ENCODE results near the gene PDLIM3.

Gene PDLIM3

GRCh38 chr4:185510806-185511205, 24.5 kb downstream of the PDLIM3 start:
- no peak for TF ChIP-seq CTCF (IDR thresholded peaks at IDR 0.05)
- no peak for DNase-seq (ENCODE audit: low spot score)
- H3K4me3 ChIP-seq: no peak overlapping the region
- peak overlapping the region in 1 of 2 donors; percentile 46 for H3K27ac ChIP-seq

- DNase-seq (ENCODE audit: low spot score): no peak
- H3K27ac ChIP-seq: peak overlapping the region in 1 of 2 donors; percentile 33
- no peak overlapping the region for H3K4me3 ChIP-seq
- TF ChIP-seq CTCF (IDR thresholded peaks at IDR 0.05): no peak
Measured at GRCh38 chr4:185508181-185508580, 27.1 kb downstream of the PDLIM3 start.

- TF ChIP-seq CTCF (IDR thresholded peaks at IDR 0.05): no peak
- Histone ChIP-seq H3K4me3 (no peak overlapping the region), H3K27ac (peak overlapping the region; percentile 77 to 82)
- DNase-seq (ENCODE audit: low spot score): no peak
Measured at GRCh38 chr4:185506422-185506821, 28.9 kb downstream of the PDLIM3 start.

GRCh38 chr4:185504098-185505047, 30.9 kb downstream of the PDLIM3 start:
- Histone ChIP-seq H3K27ac (peak overlapping the region; percentile 77 to 82), H3K4me3 (peak overlapping the region; percentile 19)
- no peak for TF ChIP-seq CTCF (IDR thresholded peaks at IDR 0.05)
- peak; percentile 95 for DNase-seq (ENCODE audit: low spot score)

- Histone ChIP-seq H3K4me3 (no peak overlapping the region), H3K27ac (peak overlapping the region in 1 of 2 donors; percentile 2)
- no peak for TF ChIP-seq CTCF (IDR thresholded peaks at IDR 0.05)
- no peak for DNase-seq (ENCODE audit: low spot score)
Measured at GRCh38 chr4:185502386-185502785, 32.9 kb downstream of the PDLIM3 start.

GRCh38 chr4:185500576-185500975, 34.7 kb downstream of the PDLIM3 start:
- no peak for TF ChIP-seq CTCF (IDR thresholded peaks at IDR 0.05)
- DNase-seq (ENCODE audit: low spot score): no peak
- Histone ChIP-seq H3K4me3 (no peak overlapping the region), H3K27ac (peak overlapping the region in 1 of 2 donors; percentile 33)

- no peak overlapping the region for H3K27ac ChIP-seq
Measured at GRCh38 chr4:185500035-185500434, 35.3 kb downstream of the PDLIM3 start.

More at GRCh38 chr4:185500035-185500434, 35.3 kb downstream of the PDLIM3 start:
- no peak for TF ChIP-seq CTCF (IDR thresholded peaks at IDR 0.05)
- no peak overlapping the region for H3K4me3 ChIP-seq
- DNase-seq (ENCODE audit: low spot score): no peak
